Left colon (tissue), 2 donors: ENCODE results near the gene ZNF862. TPM values are rescaled to one million over a fixed set of nuclear protein-coding genes. Genes with fewer than 3 reads are reported as not detected.

ENCODE experiments used
- ATAC-seq: fragments of 200-7000 bp; cut with Tn5 transposase; one replicate; pipeline ENCODE4 v1.9.1; 2020; ENCODE audit warnings: mild to moderate bottlenecking, moderate library complexity
- DNase-seq, 2 donors: peaks; one replicate each; pipeline ENCODE4 v3.0.0-alpha.2; 2020
- intact Hi-C, 2 donors: fragments of 100-400 bp; cut with DNase I in 1 of 2; cut with micrococcal nuclease in 1 of 2; formaldehyde crosslinking; loops; one replicate each; pipeline versions ENCODE4 v1.11.2 to v1.14.0; 2022; cut with DNase I, micrococcal nuclease
- total RNA-seq, 2 donors: library from RNA; stranded (reverse); fragmentation: NEBNext Ultra II Directional; extraction: Animal tissue kit (Norgen Biotek cat#: 25700); gene quantifications; one replicate each; pipeline ENCODE4 v1.2.1, GENCODE V29; 2021
- donor health status: DM: no; HTN: no; CAD: no.
- donor health status: DM: yes; HTN: yes; CAD: no.

The ZNF862 gene
- total RNA-seq, 2 donors from 2014 or later, result 12.9 to 17.4 TPM

GRCh38 chr7:149806726-149807125 is 31.4 kb upstream of the ZNF862 start:
- no peak for DNase-seq
- no peak for ATAC-seq
- intact Hi-C loops, result no loop called here

GRCh38 chr7:149808311-149808710 is 29.9 kb upstream of the ZNF862 start:
- no peak for DNase-seq
- no peak for ATAC-seq
- intact Hi-C loops, result no loop called here

GRCh38 chr7:149809215-149809614 is 29.0 kb upstream of the ZNF862 start:
- no peak for ATAC-seq
- no peak for DNase-seq
- intact Hi-C loops, result no loop called here

- DNase-seq, result no peak
- intact Hi-C loops, result no loop called here
- ATAC-seq, result no peak
Observed at GRCh38 chr7:149811221-149811620, 27.0 kb upstream of the ZNF862 start.

GRCh38 chr7:149811831-149812490 is 26.2 kb upstream of the ZNF862 start:
- DNase-seq (no peak), ATAC-seq (no peak)
- intact Hi-C loops, result no loop called here

GRCh38 chr7:149813254-149814035 is 24.7 kb upstream of the ZNF862 start:
- DNase-seq, result no peak
- ATAC-seq, result no peak
- intact Hi-C loops, result no loop called here

- DNase-seq (no peak), ATAC-seq (no peak)
- intact Hi-C loops, result no loop called here
Observed at GRCh38 chr7:149814494-149814893, 23.7 kb upstream of the ZNF862 start.

GRCh38 chr7:149815121-149815520 is 23.1 kb upstream of the ZNF862 start:
- DNase-seq (no peak), ATAC-seq (no peak)
- intact Hi-C loops, result no loop called here

- intact Hi-C loops, result no loop called here
- ATAC-seq (no peak), DNase-seq (no peak)
Observed at GRCh38 chr7:149815661-149816266, 22.4 kb upstream of the ZNF862 start.

GRCh38 chr7:149816267-149816751 is 21.9 kb upstream of the ZNF862 start:
- ATAC-seq, result no peak
- no peak for DNase-seq
- intact Hi-C loops, result no loop called here

- no peak for ATAC-seq
- DNase-seq, result no peak
- intact Hi-C loops, result no loop called here
Observed at GRCh38 chr7:149816794-149817193, 21.4 kb upstream of the ZNF862 start.

- DNase-seq, result no peak
- ATAC-seq, result no peak
- intact Hi-C loops, result no loop called here
Observed at GRCh38 chr7:149817301-149817771, 20.8 kb upstream of the ZNF862 start.

- intact Hi-C loops, result no loop called here
- ATAC-seq (no peak), DNase-seq (no peak)
Observed at GRCh38 chr7:149817836-149818535, 20.2 kb upstream of the ZNF862 start.

GRCh38 chr7:149818536-149818840 is 19.7 kb upstream of the ZNF862 start:
- intact Hi-C loops, result no loop called here
- DNase-seq, result no peak
- no peak for ATAC-seq

GRCh38 chr7:149819141-149819960 is 18.8 kb upstream of the ZNF862 start:
- ATAC-seq, result no peak
- intact Hi-C loops, result no loop called here
- DNase-seq, result no peak

- no peak for DNase-seq
- no peak for ATAC-seq
- intact Hi-C loops, result no loop called here
Observed at GRCh38 chr7:149819961-149820340, 18.2 kb upstream of the ZNF862 start.

- intact Hi-C loops, result no loop called here
- DNase-seq (no peak), ATAC-seq (no peak)
Observed at GRCh38 chr7:149820622-149821190, 17.5 kb upstream of the ZNF862 start.
